SK-N-MC (cell line): Measurements from ENCODE around the gene FMN2.
"Not testable (repeated sequence)": the region's sequence is repeated elsewhere in the genome, so short reads cannot be mapped to it uniquely, and the experiment has no call there.

Source experiments
- EZH2 ChIP-seq: fragments of 200-600 bp; sonication (generic); IDR thresholded peaks from one replicate; pipeline ENCODE4 v1.6.1; 2017; ENCODE audit warnings: antibody characterized with exemption
- FOXP2 ChIP-seq: optimal IDR thresholded peaks from 2 replicates; pipeline ENCODE3; 2011; ENCODE audit warnings: mild to moderate bottlenecking, moderate library complexity; ENCODE audit not compliant: insufficient read depth; ENCODE audit errors: extremely low read length, control extremely low read depth
- POLR2AphosphoS5 ChIP-seq: IDR thresholded peaks from 2 replicates; pipeline ENCODE4 v1.6.1; 2012; ENCODE audit warnings: mild to moderate bottlenecking, low read depth, low read length, borderline replicate concordance

GRCh38 chr1:240264494-240264893 lies 172.8 kb downstream of the FMN2 start:
- not testable (repeated sequence) for TF ChIP-seq POLR2AphosphoS5, EZH2, FOXP2
